Stimulated activated CD4-positive, alpha-beta T cell treated with anti-CD3 and anti-CD28 coated beads, Interleukin-12 subunit alpha, Interleukin-12 subunit beta, amount 100 ng/mL, for 24 hours (primary cell): ENCODE measurements around the gene BSPH1.
"Not testable (repeated sequence)": the region's sequence is repeated elsewhere in the genome, so short reads cannot be mapped to it uniquely, and the experiment has no call there.

Experiments used
- DNase-seq, 2 experiments: peaks; one replicate each; pipeline ENCODE4 v3.0.0-alpha.2; 2020; ENCODE audit warnings: low read depth in 2 of 2

The BSPH1 gene

GRCh38 chr19:47992070-47992469, at the start of gene BSPH1:
Gene BSPH1 (minus strand): TSS chr19:47992170. CDS start chr19:47992081, 89 bp downstream.
- no peak for DNase-seq

GRCh38 chr19:48036765-48037164, 44.8 kb upstream of the BSPH1 start:
- DNase-seq: no peak

- DNase-seq: no peak
Measured at GRCh38 chr19:48033604-48034003, 41.6 kb upstream of the BSPH1 start.

GRCh38 chr19:48030073-48030472, 38.1 kb upstream of the BSPH1 start:
- DNase-seq: no peak

- DNase-seq: no peak
Measured at GRCh38 chr19:48029431-48029830, 37.5 kb upstream of the BSPH1 start.

GRCh38 chr19:48025480-48025879, 33.5 kb upstream of the BSPH1 start:
- no peak for DNase-seq

- DNase-seq: no peak
Measured at GRCh38 chr19:48023518-48023917, 31.5 kb upstream of the BSPH1 start.

GRCh38 chr19:48023011-48023410, 31.0 kb upstream of the BSPH1 start:
- DNase-seq: no peak

GRCh38 chr19:48020686-48021085, 28.7 kb upstream of the BSPH1 start:
- DNase-seq: no peak

- no peak for DNase-seq
Measured at GRCh38 chr19:48010932-48011758, 19.2 kb upstream of the BSPH1 start.

- DNase-seq: no peak
Measured at GRCh38 chr19:48006762-48007161, 14.8 kb upstream of the BSPH1 start.

- no peak for DNase-seq
Measured at GRCh38 chr19:48004236-48004635, 12.3 kb upstream of the BSPH1 start.

- DNase-seq: no peak
Measured at GRCh38 chr19:48000846-48001245, 8.9 kb upstream of the BSPH1 start.

GRCh38 chr19:47998800-47999199, 6.8 kb upstream of the BSPH1 start:
- no peak for DNase-seq

GRCh38 chr19:47996230-47996727, 4.3 kb upstream of the BSPH1 start:
- DNase-seq: no peak

GRCh38 chr19:47994209-47994802, 2.3 kb upstream of the BSPH1 start, which contains the start of gene ELSPBP1:
Gene ELSPBP1 (plus strand): TSS chr19:47994632. CDS start chr19:48008668, 14,036 bp downstream.
- no peak for DNase-seq

- DNase-seq: no peak
Measured at GRCh38 chr19:47991191-47991808, 670 bp downstream of the BSPH1 start.

GRCh38 chr19:47973529-47973928, 18.4 kb downstream of the BSPH1 start:
- DNase-seq: no peak

- DNase-seq: not testable (repeated sequence)
Measured at GRCh38 chr19:47955936-47956335, 36.0 kb downstream of the BSPH1 start.

- not testable (repeated sequence) for DNase-seq
Measured at GRCh38 chr19:47952132-47952531, 39.8 kb downstream of the BSPH1 start.

- DNase-seq: not testable (repeated sequence)
Measured at GRCh38 chr19:47949852-47950521, 42.0 kb downstream of the BSPH1 start.

GRCh38 chr19:47928581-47928980, 63.4 kb downstream of the BSPH1 start:
- DNase-seq: not testable (repeated sequence)
